IMR-90 (cell line): ENCODE results near the gene INPP5B. TPM values are rescaled to one million over a fixed set of nuclear protein-coding genes. Genes with fewer than 3 reads are reported as not detected.

Source experiments
- ATAC-seq: fragments of 200-7000 bp; cut with Tn5 transposase; 2 replicates; pipeline ENCODE4 v1.9.1; 2020; ENCODE audit warnings: low read depth, mild to moderate bottlenecking, moderate library complexity
- BruUV-seq: library from RNA; stranded (reverse); fragments of 400-500 nt; replicated peaks from 2 replicates; lab custom pipeline; 2021; lab: Mats Ljungman, UMichigan
- CTCF ChIA-PET: fragments of 300-600 bp; formaldehyde crosslinking; extraction: SDS; loops from one replicate; lab custom pipeline; 2021; ENCODE audit warnings: antibody characterized with exemption; lab: Yijun Ruan, JAX
- POLR2A ChIA-PET: fragments of 300-600 bp; sonication (Branson Sonifier 250); formaldehyde crosslinking; loops from one replicate; lab custom pipeline; 2022; ENCODE audit warnings: antibody characterized with exemption; ENCODE audit not compliant: unreplicated experiment; lab: Charles Lee
- DNase-seq: peaks from one replicate; pipeline ENCODE4 v3.0.0; 2013
- H2AFZ ChIP-seq: replicated peaks from 2 replicates; pipeline ENCODE3; 2013; ENCODE audit warnings: low read length, mild to moderate bottlenecking; ENCODE audit not compliant: poor library complexity
- H2AK5ac ChIP-seq: 2 replicates; pipeline ENCODE4 v1.6.1; 2013; ENCODE audit warnings: low read depth, low read length, inconsistent platforms
- H2AK9ac ChIP-seq: replicated peaks from 2 replicates; pipeline ENCODE3; 2013; ENCODE audit warnings: mild to moderate bottlenecking, low read depth, low read length, moderate library complexity; ENCODE audit not compliant: poor library complexity
- H2BK120ac ChIP-seq: 2 replicates; pipeline ENCODE4 v1.6.1; 2013; ENCODE audit warnings: low read depth, low read length, inconsistent platforms
- H2BK15ac ChIP-seq: 3 replicates; pipeline ENCODE4 v1.6.1; 2013; ENCODE audit warnings: low read depth, low read length, inconsistent platforms
- H2BK20ac ChIP-seq: 2 replicates; pipeline ENCODE4 v1.6.1; 2013; ENCODE audit warnings: low read depth, mild to moderate bottlenecking, inconsistent platforms, low read length, moderate library complexity
- H2BK5ac ChIP-seq: 2 replicates; pipeline ENCODE4 v1.6.1; 2013; ENCODE audit warnings: mild to moderate bottlenecking, low read depth, low read length, inconsistent platforms; ENCODE audit not compliant: poor library complexity, severe bottlenecking
- H3K14ac ChIP-seq: replicated peaks from 2 replicates; pipeline ENCODE4 v1.6.1; 2013; ENCODE audit warnings: low read depth, low read length, inconsistent platforms
- H3K18ac ChIP-seq: 2 replicates; pipeline ENCODE4 v1.6.1; 2013; ENCODE audit warnings: low read depth, low read length, control low read depth
- H3K23ac ChIP-seq: 2 replicates; pipeline ENCODE4 v1.6.1; 2013; ENCODE audit warnings: low read depth, low read length, inconsistent platforms
- H3K27ac ChIP-seq: 2 replicates; pipeline ENCODE4 v1.5.1; 2013; ENCODE audit warnings: mild to moderate bottlenecking, control low read depth, low read length; ENCODE audit not compliant: insufficient read depth
- H3K27me3 ChIP-seq: 2 replicates; pipeline ENCODE4 v1.6.1; 2013; ENCODE audit warnings: low read length; ENCODE audit not compliant: control insufficient read depth, insufficient read depth
- H3K36me3 ChIP-seq: 2 replicates; pipeline ENCODE4 v1.6.1; 2013; ENCODE audit warnings: low read length, mixed read lengths; ENCODE audit not compliant: control insufficient read depth, insufficient read depth
- H3K4ac ChIP-seq: 2 replicates; pipeline ENCODE4 v1.6.1; 2013; ENCODE audit warnings: low read depth, low read length, inconsistent platforms
- H3K4me1 ChIP-seq: 2 replicates; pipeline ENCODE4 v1.6.1; 2013; ENCODE audit warnings: low read length, mixed read lengths; ENCODE audit not compliant: control insufficient read depth, insufficient read depth
- H3K4me2 ChIP-seq: 2 replicates; pipeline ENCODE4 v1.6.1; 2013; ENCODE audit warnings: low read depth, mild to moderate bottlenecking, control low read depth, low read length, moderate library complexity
- H3K4me3 ChIP-seq: 2 replicates; pipeline ENCODE4 v1.5.1; 2013; ENCODE audit warnings: low read depth, mild to moderate bottlenecking, control low read depth, low read length, moderate library complexity; ENCODE audit not compliant: insufficient read depth
- H3K56ac ChIP-seq: 2 replicates; pipeline ENCODE4 v1.6.1; 2013; ENCODE audit warnings: low read length, inconsistent platforms; ENCODE audit not compliant: insufficient read depth; ENCODE audit errors: extremely low read depth
- H3K79me1 ChIP-seq, 2 experiments: 2 replicates each; pipeline ENCODE4 v1.6.1; 2013; ENCODE audit warnings: low read length in 2 of 2, inconsistent platforms in 1 of 2, low read depth in 1 of 2
- H3K9ac ChIP-seq: 2 replicates; pipeline ENCODE4 v1.6.1; 2013; ENCODE audit warnings: low read depth, low read length, control low read depth
- H3K9me1 ChIP-seq: 2 replicates; pipeline ENCODE4 v1.6.1; 2013; ENCODE audit warnings: low read length, inconsistent platforms; ENCODE audit not compliant: insufficient read depth
- H3K9me3 ChIP-seq: 2 replicates; pipeline ENCODE4 v1.6.1; 2013; ENCODE audit warnings: low read length; ENCODE audit not compliant: control insufficient read depth, insufficient read depth
- H4K20me1 ChIP-seq: 2 replicates; pipeline ENCODE4 v1.6.1; 2013; ENCODE audit warnings: low read length, inconsistent platforms; ENCODE audit not compliant: insufficient read depth
- H4K5ac ChIP-seq: 2 replicates; pipeline ENCODE4 v1.6.1; 2013; ENCODE audit warnings: mild to moderate bottlenecking, low read depth, low read length, control low read depth
- H4K8ac ChIP-seq, 2 experiments: 2 replicates each; pipeline ENCODE4 v1.6.1; 2013; ENCODE audit warnings: low read depth in 2 of 2, low read length in 2 of 2, control low read depth in 1 of 2, inconsistent platforms in 1 of 2
- H4K91ac ChIP-seq: 2 replicates; pipeline ENCODE4 v1.6.1; 2013; ENCODE audit warnings: low read depth, low read length, inconsistent platforms; ENCODE audit not compliant: insufficient read depth
- BHLHE40 ChIP-seq: fragments of 150-350 bp; IDR thresholded peaks from 2 replicates; pipeline ENCODE4 v1.6.1; 2016; ENCODE audit warnings: mild to moderate bottlenecking, low read depth, low read length
- CEBPB ChIP-seq: IDR thresholded peaks from 2 replicates; pipeline ENCODE4 v1.6.1; 2012; ENCODE audit warnings: low read depth, low read length, improper control_type of control experiment
- RCOR1 ChIP-seq: IDR thresholded peaks from 2 replicates; pipeline ENCODE4 v1.6.1; 2012; ENCODE audit warnings: mild to moderate bottlenecking, low read length, improper control_type of control experiment; ENCODE audit not compliant: insufficient replicate concordance
- SMC3 ChIP-seq: fragments of 150-350 bp; IDR thresholded peaks from 2 replicates; pipeline ENCODE4 v1.6.1; 2016; ENCODE audit warnings: low read depth, mild to moderate bottlenecking, antibody characterized with exemption, low read length, moderate library complexity
- WGBS, 2 experiments: methylation state at CpG; one replicate each; pipeline versions ENCODE4 v1.1.5 to v1.1.7; 2013; ENCODE audit warnings: missing lambda C conversion rate in 2 of 2; ENCODE audit not compliant: insufficient read length in 1 of 2; ENCODE audit errors: extremely low coverage in 2 of 2; 5-methylcytosine and 5-hydroxymethylcytosine counted together
- dilution Hi-C: fragments of 300-500 bp; cut with HindIII; formaldehyde crosslinking; loops from one replicate; pipeline ENCODE4 v1.14.3; 2018; ENCODE audit warnings: low sequenced_read_pairs; ENCODE audit not compliant: unreplicated experiment
- in situ Hi-C: fragments of 300-500 bp; cut with MboI; formaldehyde crosslinking; loops from 3 replicates; pipeline ENCODE4 v1.14.3; 2019; ENCODE audit warnings: low sequenced_read_pairs, inconsistent platforms, mixed read lengths
- intact Hi-C: fragments of 100-400 bp; cut with micrococcal nuclease; formaldehyde crosslinking; loops from 2 replicates; pipeline ENCODE4 v1.10.0; 2022
- polyA plus RNA-seq, 3 experiments: library from polyadenylated mRNA; depleted of rRNA; stranded (reverse); fragments of >200 nt; gene quantifications; 2 replicates each; pipeline ENCODE4 v1.2.3, GENCODE V29; 2012; ENCODE audit warnings: low replicate concordance in 1 of 3
- total RNA-seq: library from RNA; depleted of rRNA; stranded (reverse); fragments of >200 nt; gene quantifications from 2 replicates; pipeline ENCODE4 v1.2.3, GENCODE V29; 2012
- TF ChIP-seq, protein P1 (sequence below): fragments of 150-350 bp; IDR thresholded peaks from 2 replicates; pipeline ENCODE4 v1.6.1; 2016; ENCODE audit warnings: low read depth, mild to moderate bottlenecking, low read length, moderate library complexity, borderline replicate concordance

Gene INPP5B
- total and polyA plus RNA-seq, 2 of the 4 experiments (the other 2 are of a cell fraction), result 9.4 to 20.4 TPM

- Histone ChIP-seq H3K4me1 (peaks cover 3% of the 10 kb centered on the region; the same call in 1 of the 2 replicates), H3K27ac (no peak overlapping the region), H2BK120ac (no peak overlapping the region), H3K9me3 (no peaks in the 10 kb centered on the region), H3K4ac (no peak overlapping the region), H3K9me1 (peaks cover 6% of the 10 kb centered on the region; the same call in 1 of the 2 replicates), H2BK15ac (no peak overlapping the region), H3K4me3 (no peak overlapping the region), H3K23ac (no peak overlapping the region), H3K18ac (no peak overlapping the region), H2BK5ac (no peak overlapping the region), H4K20me1 (no peaks in the 10 kb centered on the region; the same call in 1 of the 2 replicates), H3K9ac (no peak overlapping the region), H2AK5ac (no peak overlapping the region), H3K4me2 (no peak overlapping the region), H3K27me3 (no peaks in the 10 kb centered on the region), H3K56ac (no peak overlapping the region), H2AK9ac (no peak overlapping the region), H2AFZ (no peak overlapping the region), H4K5ac (no peak overlapping the region), H3K79me1 (peaks cover 24 to 44% of the 10 kb centered on the region in 2 experiments), H4K91ac (no peak overlapping the region), H2BK20ac (no peak overlapping the region), H3K36me3 (peaks cover 33% of the 10 kb centered on the region), H3K14ac (no peak overlapping the region), H4K8ac (no peak overlapping the region)
- WGBS, 2 experiments, result no CpG with 5 or more reads among the region's 3 CpGs
- ChIA-PET POLR2A (no interaction called here), CTCF (interaction anchor here (1.3 kb wide), 1 partner anchor 15 kb away, joined by 3 read pairs; no protein-coding TSS in a partner anchor)
- in situ Hi-C loops (no loop called here), intact Hi-C loops (no loop called here), dilution Hi-C loops (no loop called here)
- no TSS peak for BruUV-seq
- no peak for TF ChIP-seq CEBPB
- TF ChIP-seq BHLHE40, result no peak
- TF ChIP-seq RCOR1, result no peak
- TF ChIP-seq SMC3, result no peak
- TF ChIP-seq, protein P1, sequence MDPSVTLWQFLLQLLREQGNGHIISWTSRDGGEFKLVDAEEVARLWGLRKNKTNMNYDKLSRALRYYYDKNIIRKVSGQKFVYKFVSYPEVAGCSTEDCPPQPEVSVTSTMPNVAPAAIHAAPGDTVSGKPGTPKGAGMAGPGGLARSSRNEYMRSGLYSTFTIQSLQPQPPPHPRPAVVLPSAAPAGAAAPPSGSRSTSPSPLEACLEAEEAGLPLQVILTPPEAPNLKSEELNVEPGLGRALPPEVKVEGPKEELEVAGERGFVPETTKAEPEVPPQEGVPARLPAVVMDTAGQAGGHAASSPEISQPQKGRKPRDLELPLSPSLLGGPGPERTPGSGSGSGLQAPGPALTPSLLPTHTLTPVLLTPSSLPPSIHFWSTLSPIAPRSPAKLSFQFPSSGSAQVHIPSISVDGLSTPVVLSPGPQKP, result no peak
- ATAC-seq, result no peak
- no peak for DNase-seq
Measured at GRCh38 chr1:37841652-37842051, 105.2 kb downstream of the INPP5B start.
